Peyer's patch (tissue), 4 donors: ENCODE results near the gene CHRNB2.

ENCODE experiments used
- CTCF ChIP-seq, 6 experiments: fragments of 450-650 bp in 4 of 6; fragments of 200-600 bp in 2 of 6; sonication (generic) in 1 of 6; IDR thresholded peaks; one replicate each; pipeline ENCODE4 v1.5.1; 2017 to 2019; ENCODE audit warnings: antibody characterized with exemption in 6 of 6, mild to moderate bottlenecking in 3 of 6, moderate library complexity in 1 of 6
- POLR2A ChIP-seq, 2 donors: fragments of 450-650 bp; IDR thresholded peaks; one replicate each; pipeline ENCODE4 v1.5.1; 2017; ENCODE audit warnings: antibody characterized with exemption in 2 of 2, mild to moderate bottlenecking in 2 of 2, moderate library complexity in 2 of 2

- TF ChIP-seq CTCF (IDR thresholded peaks at IDR 0.05) (no peak), POLR2A (IDR thresholded peaks at IDR 0.05) (no peak)
These were observed 3.8 kb downstream of the CHRNB2 start for GRCh38 chr1:154571244-154571963.
